Right lung (tissue), 10 donors: ENCODE data around the gene MGA. TPM values are rescaled to one million over a fixed set of nuclear protein-coding genes. Genes with fewer than 3 reads are reported as not detected.
A peak's percentile ranks its signal among the peaks of the same experiment; 100 is the strongest.

ENCODE experiments used
- DNase-seq, 2 donors: peaks; one replicate each; pipeline ENCODE4 v3.0.0-alpha.2; 2013
- long read RNA-seq, 8 donors: transcript quantifications; one replicate each; lab custom pipeline, GENCODE V29; 2026
- polyA plus RNA-seq, 5 donors: library from polyadenylated mRNA; unstranded; fragments of 120-200 nt; gene quantifications; one replicate each; pipeline versions ENCODE4 v1.2.1 to v1.2.3, GENCODE V29; 2013; ENCODE audit warnings: inconsistent platforms in 1 of 5, low replicate concordance in 1 of 5; ENCODE audit not compliant: insufficient read length in 5 of 5, insufficient read depth in 1 of 5

The MGA gene
- polyA plus RNA-seq: 10 to 100 TPM; 23.9 to 41.5 (median 35.3) TPM
- long read RNA-seq, donor 1, partial matches to known transcripts: 0 of 2 reads
- long read RNA-seq, donor 1, other reads (novel, unspliced or antisense): 0 of 2 reads
- long read RNA-seq, donor 2, partial matches to known transcripts: 0 of 2 reads
- long read RNA-seq, donor 2, other reads (novel, unspliced or antisense): 0 of 2 reads
- long read RNA-seq, donor 3, partial matches to known transcripts: 0 of 3 reads
- long read RNA-seq, donor 3, other reads (novel, unspliced or antisense): 0 of 3 reads
- long read RNA-seq, donor 4, partial matches to known transcripts: 0 of 6 reads
- long read RNA-seq, donor 4, other reads (novel, unspliced or antisense): 0 of 6 reads
- long read RNA-seq, donor 5, partial matches to known transcripts: 5 of 10 reads
- long read RNA-seq, donor 5, other reads (novel, unspliced or antisense): 0 of 10 reads
- long read RNA-seq, donor 6, partial matches to known transcripts: 0 of 6 reads
- long read RNA-seq, donor 6, other reads (novel, unspliced or antisense): 0 of 6 reads
- long read RNA-seq, donor 7, partial matches to known transcripts: 0 of 8 reads
- long read RNA-seq, donor 7, other reads (novel, unspliced or antisense): 0 of 8 reads
- long read RNA-seq, donor 8, partial matches to known transcripts: 0 of 1 reads
- long read RNA-seq, donor 8, other reads (novel, unspliced or antisense): 0 of 1 reads

GRCh38 chr15:41660235-41661077 is at the start of gene MGA:
Gene MGA, plus strand, starts transcription at chr15:41660405.
- DNase-seq: peak; percentile 96

GRCh38 chr15:41620536-41621199 is 39.5 kb upstream of the MGA start:
- DNase-seq: peak in 1 of 2 donors; percentile 6

- peak; percentile 83 for DNase-seq
Observed at GRCh38 chr15:41621200-41622193, 38.7 kb upstream of the MGA start.

GRCh38 chr15:41622901-41623300 is 37.3 kb upstream of the MGA start:
- peak in 1 of 2 donors; percentile 32 for DNase-seq

- DNase-seq: no peak
Observed at GRCh38 chr15:41627203-41627602, 33.0 kb upstream of the MGA start.

GRCh38 chr15:41629463-41629862 is 30.7 kb upstream of the MGA start:
- DNase-seq: no peak

GRCh38 chr15:41629883-41630282 is 30.3 kb upstream of the MGA start:
- DNase-seq: no peak

GRCh38 chr15:41630616-41631217 is 29.5 kb upstream of the MGA start:
- DNase-seq: no peak

- DNase-seq: no peak
Observed at GRCh38 chr15:41631880-41632470, 28.2 kb upstream of the MGA start.

GRCh38 chr15:41633609-41634008 is 26.6 kb upstream of the MGA start:
- DNase-seq: no peak

GRCh38 chr15:41634072-41634626 is 26.1 kb upstream of the MGA start:
- DNase-seq: no peak

- no peak for DNase-seq
Observed at GRCh38 chr15:41637086-41637485, 23.1 kb upstream of the MGA start.

- no peak for DNase-seq
Observed at GRCh38 chr15:41640985-41641384, 19.2 kb upstream of the MGA start.

- DNase-seq: no peak
Observed at GRCh38 chr15:41647262-41647661, 12.9 kb upstream of the MGA start.

GRCh38 chr15:41648097-41648496 is 12.1 kb upstream of the MGA start:
- no peak for DNase-seq

- DNase-seq: no peak
Observed at GRCh38 chr15:41648770-41649169, 11.4 kb upstream of the MGA start.

GRCh38 chr15:41650806-41651205 is 9.4 kb upstream of the MGA start:
- no peak for DNase-seq

GRCh38 chr15:41651373-41651772 is 8.8 kb upstream of the MGA start:
- DNase-seq: no peak

- DNase-seq: no peak
Observed at GRCh38 chr15:41653760-41654159, 6.4 kb upstream of the MGA start.
